ENCODE results near the gene CDC34. TPM values are rescaled to one million over a fixed set of nuclear protein-coding genes. Genes with fewer than 3 reads are reported as not detected.
A peak's percentile ranks its signal among the peaks of the same experiment; 100 is the strongest.

The CDC34 gene
- total RNA-seq, 1 donor from 2014 or later: 124 TPM

- no peak for DNase-seq (ENCODE audit: low spot score in 2 of 2)
- Histone ChIP-seq H3K4me1 (peaks cover 0 to 4% of the 10 kb centered on the region in 2 donors), H3K27me3 (peaks cover 17% of the 10 kb centered on the region), H3K9me3 (no peaks in the 10 kb centered on the region), H3K27ac (no peak overlapping the region), H3K4me3 (no peak overlapping the region), H3K36me3 (no peaks in the 10 kb centered on the region)
- TF ChIP-seq CTCF (IDR thresholded peaks at IDR 0.05): no peak
- intact Hi-C loops (cut with DNase I): no loop called here
Observed at GRCh38 chr19:496986-497385, 34.6 kb upstream of the CDC34 start.

GRCh38 chr19:497491-497868, 34.1 kb upstream of the CDC34 start:
- Histone ChIP-seq H3K4me1 (peaks cover 0 to 4% of the 10 kb centered on the region in 2 donors), H3K27ac (no peak overlapping the region), H3K27me3 (peaks cover 17% of the 10 kb centered on the region), H3K36me3 (no peaks in the 10 kb centered on the region), H3K4me3 (peak overlapping the region; percentile 21 to 40), H3K9me3 (no peaks in the 10 kb centered on the region)
- TF ChIP-seq CTCF (IDR thresholded peaks at IDR 0.05): no peak
- intact Hi-C loops (cut with DNase I): no loop called here
- DNase-seq (ENCODE audit: low spot score in 2 of 2): no peak

- intact Hi-C loops (cut with DNase I): no loop called here
- peak overlapping the region; percentile 21 to 40 for H3K4me3 ChIP-seq
- no peak for DNase-seq (ENCODE audit: low spot score in 2 of 2)
Observed at GRCh38 chr19:497869-498510, 33.6 kb upstream of the CDC34 start.

GRCh38 chr19:498511-498891, 33.1 kb upstream of the CDC34 start:
- H3K4me1 ChIP-seq: peaks cover 0 to 4% of the 10 kb centered on the region in 2 donors
- H3K36me3 ChIP-seq: no peaks in the 10 kb centered on the region
- intact Hi-C loops (cut with DNase I): no loop called here
- H3K4me3 ChIP-seq: no peak overlapping the region
- no peaks in the 10 kb centered on the region for H3K9me3 ChIP-seq
- no peak for DNase-seq (ENCODE audit: low spot score in 2 of 2)
- TF ChIP-seq CTCF (IDR thresholded peaks at IDR 0.05): no peak
- no peak overlapping the region for H3K27ac ChIP-seq
- peaks cover 17% of the 10 kb centered on the region for H3K27me3 ChIP-seq

More at GRCh38 chr19:497869-498510, 33.6 kb upstream of the CDC34 start:
- H3K9me3 ChIP-seq: no peaks in the 10 kb centered on the region
- no peak overlapping the region for H3K27ac ChIP-seq
- no peaks in the 10 kb centered on the region for H3K36me3 ChIP-seq
- H3K4me1 ChIP-seq: peaks cover 0 to 4% of the 10 kb centered on the region in 2 donors
- no peak for TF ChIP-seq CTCF (IDR thresholded peaks at IDR 0.05)
- H3K27me3 ChIP-seq: peaks cover 17% of the 10 kb centered on the region

GRCh38 chr19:498977-499623, 32.5 kb upstream of the CDC34 start:
- H3K27me3 ChIP-seq: peaks cover 17% of the 10 kb centered on the region
- no peak for DNase-seq (ENCODE audit: low spot score in 2 of 2)
- no peak overlapping the region for H3K4me3 ChIP-seq
- no peaks in the 10 kb centered on the region for H3K9me3 ChIP-seq
- H3K36me3 ChIP-seq: no peaks in the 10 kb centered on the region
- intact Hi-C loops (cut with DNase I): no loop called here
- no peak overlapping the region for H3K27ac ChIP-seq
- no peak for TF ChIP-seq CTCF (IDR thresholded peaks at IDR 0.05)
- peaks cover 0 to 4% of the 10 kb centered on the region in 2 donors for H3K4me1 ChIP-seq

Measured in ascending aorta (tissue), 2 donors.